Activated CD4-positive, alpha-beta T cell treated with anti-CD3 and anti-CD28 coated beads for 48 hours (primary cell): Measurements from ENCODE around the gene PARP16.

Experiments used
- DNase-seq: peaks from one replicate; pipeline ENCODE4 v3.0.0-alpha.2; 2020

PARP16 gene, protein sequence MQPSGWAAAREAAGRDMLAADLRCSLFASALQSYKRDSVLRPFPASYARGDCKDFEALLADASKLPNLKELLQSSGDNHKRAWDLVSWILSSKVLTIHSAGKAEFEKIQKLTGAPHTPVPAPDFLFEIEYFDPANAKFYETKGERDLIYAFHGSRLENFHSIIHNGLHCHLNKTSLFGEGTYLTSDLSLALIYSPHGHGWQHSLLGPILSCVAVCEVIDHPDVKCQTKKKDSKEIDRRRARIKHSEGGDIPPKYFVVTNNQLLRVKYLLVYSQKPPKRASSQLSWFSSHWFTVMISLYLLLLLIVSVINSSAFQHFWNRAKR

DNA sequence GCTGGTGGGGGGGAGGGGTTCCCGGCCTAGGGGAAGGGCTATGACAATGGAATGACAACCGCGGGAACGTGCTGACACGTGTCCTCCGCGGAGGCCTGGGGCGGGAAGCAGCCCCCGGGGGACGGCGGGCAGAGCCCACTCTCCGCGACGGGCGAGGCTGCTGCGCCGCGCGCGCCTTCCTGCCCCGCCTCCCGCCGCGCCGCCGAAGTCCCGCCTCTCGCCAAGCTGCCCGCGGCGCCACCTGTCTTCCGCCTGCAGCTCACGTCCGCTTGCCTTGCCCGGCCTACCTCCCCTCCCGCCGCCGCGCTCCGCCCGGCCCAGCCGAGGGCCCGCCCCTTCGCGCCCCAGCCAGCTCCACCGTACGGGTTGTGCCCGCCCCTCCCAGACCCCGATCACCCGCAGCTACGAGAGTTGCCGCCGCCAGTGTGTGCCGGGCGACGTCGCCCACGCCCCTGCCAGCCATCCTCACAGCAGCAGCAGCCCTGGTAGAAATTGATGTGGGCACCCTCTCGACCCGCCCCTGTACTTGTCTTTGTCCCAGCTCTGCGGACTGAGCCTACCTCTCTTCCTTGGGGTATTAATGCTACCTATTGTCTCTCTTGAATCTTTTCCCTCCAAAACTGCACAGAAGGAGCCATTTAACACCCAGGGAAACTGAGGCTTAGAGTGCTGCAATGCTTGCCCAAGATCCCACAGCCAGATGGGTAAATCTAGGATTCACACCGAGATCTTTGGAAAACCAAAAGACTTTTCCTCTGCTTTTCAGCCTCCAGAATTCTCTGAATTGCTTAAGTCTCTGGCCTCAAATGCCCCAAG lies at the start of gene PARP16:
TSS of gene PARP16 (minus strand) at position 180 of the 816 bp plus-strand sequence. CDS start 457 bp downstream, outside the sequence.
- DNase-seq, result peak; percentile 94

DNA sequence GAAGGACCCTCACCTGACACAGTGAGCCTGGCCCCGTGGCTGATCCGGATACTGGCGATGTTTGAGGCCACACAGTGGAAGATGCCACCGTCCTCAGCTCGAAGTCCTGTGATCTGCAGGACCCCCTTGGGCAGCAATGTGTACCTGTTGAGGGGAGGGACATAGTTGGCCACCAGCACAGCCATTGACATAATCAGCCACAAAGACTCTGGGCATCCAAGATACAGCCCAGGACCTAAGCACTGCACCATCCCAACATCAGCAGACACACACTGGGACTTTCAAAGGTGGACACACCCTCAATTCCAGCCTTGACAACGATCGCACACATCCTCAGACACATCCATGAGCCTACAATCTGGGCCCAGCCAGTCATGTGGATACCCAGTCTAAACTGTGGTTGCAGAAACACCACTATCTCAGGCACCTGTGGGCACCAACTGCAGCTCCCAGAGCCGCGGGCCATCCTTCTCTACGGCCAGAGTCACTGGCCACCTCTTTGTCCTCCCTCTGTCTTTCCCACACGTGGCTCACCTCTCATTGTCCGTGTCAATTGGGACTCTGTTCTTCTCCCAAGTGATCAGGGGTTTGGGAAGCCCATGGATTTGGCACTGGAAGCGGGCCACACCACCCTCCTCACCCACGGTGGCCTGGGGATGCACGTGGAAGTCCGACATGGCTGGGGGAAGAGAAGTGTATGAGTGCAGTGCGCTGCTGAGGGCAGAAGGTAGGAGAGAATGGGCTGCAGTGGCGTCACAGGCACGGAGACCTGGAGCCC lies 48.8 kb upstream of the PARP16 start:
- DNase-seq, result no peak

DNA sequence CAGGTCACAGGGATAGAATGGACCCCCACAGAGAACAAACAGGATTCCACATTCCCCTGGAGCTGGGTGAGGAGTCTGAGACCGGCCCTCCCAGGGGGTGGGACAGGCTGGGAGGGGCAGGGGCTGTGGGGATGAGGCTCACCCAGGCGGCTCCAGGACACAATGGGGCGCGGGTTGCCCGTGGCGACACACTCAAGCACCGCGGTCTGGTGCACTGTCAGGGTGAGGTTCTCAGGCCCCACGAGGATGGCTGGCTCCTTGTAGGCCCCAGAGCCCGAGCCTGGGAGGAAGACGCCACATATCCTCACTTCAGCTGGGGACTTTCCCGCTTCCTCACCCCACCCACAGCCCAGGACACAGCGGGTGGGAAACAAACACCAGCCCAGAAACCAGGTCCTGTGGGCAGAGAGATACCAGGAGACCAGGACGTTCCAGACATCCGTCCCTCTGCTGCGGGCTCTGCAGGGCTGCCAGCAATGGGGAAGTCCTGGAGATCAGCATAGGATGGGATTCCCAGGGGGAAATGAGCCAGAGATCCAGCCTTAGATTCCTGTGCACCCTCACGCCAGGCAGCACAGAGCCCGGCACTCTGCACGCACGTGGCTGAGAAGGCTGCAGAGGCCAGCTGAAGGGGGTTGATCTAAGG lies 48.0 kb upstream of the PARP16 start:
- no peak for DNase-seq

DNA sequence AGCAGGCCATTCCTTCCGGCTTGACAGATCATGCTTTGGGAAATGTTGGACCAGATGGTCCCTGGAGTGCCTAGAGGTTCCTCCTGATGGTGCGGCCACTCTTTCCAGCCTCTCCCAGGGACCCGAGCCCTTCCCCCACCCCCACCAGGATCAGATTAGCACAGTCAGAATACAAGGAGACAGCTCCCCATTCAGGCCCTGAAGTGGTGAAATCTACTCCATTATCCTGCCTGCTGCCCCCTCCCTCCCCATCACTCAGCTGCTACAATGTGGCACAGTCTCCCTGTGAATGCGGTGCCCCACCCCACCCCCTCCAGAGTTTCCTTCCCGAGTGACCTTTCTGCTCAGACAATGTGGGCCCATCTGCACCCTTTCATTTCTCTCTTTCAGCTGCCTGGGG lies 47.2 kb upstream of the PARP16 start:
- no peak for DNase-seq

DNA sequence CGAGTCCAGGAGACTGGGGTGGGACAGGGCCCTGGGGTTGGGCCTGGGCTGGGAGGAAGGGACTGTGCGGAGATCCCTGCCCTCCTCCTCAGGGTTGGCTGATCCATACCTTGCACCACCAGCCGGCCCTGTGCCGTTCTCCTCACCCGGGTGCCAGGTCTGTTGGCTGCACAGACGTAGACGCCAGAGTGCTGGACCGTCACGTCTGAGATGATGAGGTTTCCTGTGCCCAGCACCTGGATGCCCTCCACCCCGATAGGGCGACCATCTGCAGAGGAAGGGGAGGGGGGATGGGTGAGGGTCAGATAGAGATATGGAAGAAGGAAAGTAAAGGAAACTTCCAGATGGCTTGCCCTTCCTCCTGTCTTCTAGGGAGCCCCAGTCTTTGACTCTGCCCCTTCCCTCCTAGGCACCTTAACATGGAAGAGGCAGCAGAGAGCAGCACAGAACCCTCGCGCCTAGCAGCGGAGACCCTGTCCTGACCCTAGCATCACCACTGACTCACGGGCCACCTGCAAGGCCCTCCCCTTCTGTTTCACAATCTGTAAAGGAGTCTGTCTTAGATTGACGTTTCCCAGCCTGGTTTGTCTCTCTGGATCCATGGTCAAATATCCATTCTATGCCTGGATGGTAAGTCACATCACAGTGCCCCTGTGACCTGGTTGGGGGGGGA lies 46.6 kb upstream of the PARP16 start:
- DNase-seq, result no peak

DNA sequence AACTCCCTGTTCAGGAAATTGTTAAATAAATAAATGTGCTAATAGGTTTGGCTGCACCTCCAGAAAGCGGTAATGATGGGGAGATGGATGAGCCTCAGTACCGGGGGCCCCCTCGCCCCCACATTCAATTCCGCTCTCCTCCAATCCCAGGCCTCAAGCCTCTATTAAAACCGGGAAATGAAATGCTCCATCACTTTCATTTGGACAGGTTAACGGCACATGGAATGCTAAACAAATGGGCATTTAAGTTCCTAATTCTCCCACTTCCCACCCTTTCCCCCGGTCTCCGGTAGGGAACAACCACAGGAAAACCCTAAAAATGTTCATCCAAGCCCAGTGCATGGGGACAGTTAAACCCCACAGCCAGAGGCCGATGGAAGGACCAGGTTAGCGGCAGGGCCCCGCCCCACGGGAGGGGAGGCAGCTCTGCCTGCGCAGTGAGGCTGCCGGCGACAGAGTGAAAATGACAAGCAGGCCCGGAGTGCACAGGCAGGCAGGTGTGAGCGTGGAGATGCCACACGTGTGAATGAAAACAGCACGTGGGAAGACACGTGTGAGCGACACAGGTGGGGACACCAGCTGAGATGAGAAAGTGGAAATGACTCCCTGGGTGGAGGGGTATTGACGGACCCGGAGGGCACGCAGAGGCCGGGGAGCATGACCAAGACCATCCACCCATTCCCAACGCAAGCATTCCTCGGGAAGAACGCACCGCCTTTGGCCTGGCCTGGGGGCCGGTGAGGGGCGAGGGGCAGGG lies 45.9 kb upstream of the PARP16 start:
- no peak for DNase-seq

DNA sequence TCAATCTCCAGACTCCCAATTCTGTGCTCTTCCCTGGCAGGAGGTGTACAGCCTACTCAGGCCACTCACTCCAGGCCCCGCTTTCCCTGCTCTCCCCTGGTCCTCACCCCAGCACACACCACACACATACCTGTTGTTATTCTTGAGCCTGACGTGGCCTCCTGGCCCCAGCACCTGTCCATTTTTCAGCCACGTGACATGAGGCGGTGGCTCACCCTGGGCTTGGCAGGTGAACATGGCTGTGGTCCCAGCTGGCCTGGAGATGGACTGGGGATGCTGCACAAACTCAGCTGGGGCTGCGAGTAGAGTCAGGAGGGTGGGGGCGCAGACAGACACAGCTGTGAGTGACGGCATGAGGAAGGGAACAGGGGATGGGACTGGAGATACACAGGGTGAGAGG lies 45.1 kb upstream of the PARP16 start:
- DNase-seq, result no peak

DNA sequence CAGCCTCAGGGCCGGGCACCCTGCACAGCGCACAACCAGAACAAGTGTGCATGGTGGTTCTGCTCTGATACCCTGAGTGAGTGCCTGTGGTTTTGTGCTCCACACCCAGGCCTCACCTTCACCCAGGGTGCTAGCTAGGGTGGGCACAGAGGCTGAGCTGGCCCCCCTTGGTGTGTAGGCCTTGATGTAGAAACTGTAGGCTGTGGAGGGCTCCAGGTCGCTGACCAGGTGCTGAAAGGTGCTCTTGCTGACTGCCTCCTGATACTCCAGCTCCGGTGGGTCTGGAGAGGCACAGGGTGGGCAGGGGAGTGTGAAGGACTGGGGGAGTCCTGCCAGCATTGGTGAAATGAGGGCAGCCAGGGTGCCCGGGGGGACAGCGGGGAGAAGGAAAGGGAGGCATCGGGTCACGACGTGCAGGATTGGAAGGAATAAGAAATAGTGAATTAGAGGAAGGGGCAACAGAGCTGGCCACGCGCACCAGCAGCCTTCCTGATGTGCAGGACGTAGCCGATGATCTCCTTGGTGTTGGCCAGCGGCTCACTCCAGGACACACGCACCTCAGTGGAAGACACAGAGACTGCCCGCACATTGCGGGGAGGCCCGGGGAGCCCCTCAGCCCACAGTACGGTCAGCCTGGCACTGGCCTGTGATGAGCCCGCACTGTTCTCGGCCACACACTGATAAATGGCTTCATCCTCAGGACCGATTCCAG lies 44.4 kb upstream of the PARP16 start:
- DNase-seq, result no peak

DNA sequence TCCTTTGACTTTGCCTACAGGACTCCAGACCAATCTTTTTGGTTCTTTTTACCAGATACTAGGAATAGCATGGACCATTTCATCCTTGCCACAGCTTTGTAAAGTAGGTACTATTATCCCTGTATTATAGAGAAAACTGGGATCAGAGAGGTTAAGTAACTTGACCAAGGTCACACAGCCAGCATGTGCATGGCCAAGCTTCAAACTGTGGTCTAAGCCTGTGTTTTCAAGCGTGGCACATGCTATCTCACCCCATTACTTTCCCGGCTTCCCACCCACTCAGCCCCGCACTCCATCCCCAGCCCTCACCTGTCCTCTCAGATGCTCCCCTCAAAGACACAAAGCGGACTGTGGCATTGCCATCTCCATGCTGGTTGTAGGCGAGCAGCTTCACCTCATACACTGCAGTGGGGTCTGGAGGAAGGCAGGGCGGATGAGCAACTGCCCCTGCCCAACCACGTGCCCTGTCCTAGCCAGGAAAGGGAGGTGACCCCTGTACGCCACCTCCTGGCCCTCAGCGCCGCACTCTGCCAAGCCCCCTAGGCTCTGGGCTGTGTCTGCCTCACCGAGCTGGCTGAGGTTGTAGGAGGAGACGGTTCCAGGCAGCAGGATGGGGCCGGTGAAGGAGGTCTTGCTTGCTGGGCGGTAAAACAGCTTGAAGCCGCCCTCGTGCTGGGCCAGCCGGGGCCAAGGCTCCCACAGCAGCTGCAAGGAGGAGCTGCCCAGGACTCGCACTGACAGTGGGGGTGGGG lies 43.5 kb upstream of the PARP16 start:
- DNase-seq, result no peak

DNA sequence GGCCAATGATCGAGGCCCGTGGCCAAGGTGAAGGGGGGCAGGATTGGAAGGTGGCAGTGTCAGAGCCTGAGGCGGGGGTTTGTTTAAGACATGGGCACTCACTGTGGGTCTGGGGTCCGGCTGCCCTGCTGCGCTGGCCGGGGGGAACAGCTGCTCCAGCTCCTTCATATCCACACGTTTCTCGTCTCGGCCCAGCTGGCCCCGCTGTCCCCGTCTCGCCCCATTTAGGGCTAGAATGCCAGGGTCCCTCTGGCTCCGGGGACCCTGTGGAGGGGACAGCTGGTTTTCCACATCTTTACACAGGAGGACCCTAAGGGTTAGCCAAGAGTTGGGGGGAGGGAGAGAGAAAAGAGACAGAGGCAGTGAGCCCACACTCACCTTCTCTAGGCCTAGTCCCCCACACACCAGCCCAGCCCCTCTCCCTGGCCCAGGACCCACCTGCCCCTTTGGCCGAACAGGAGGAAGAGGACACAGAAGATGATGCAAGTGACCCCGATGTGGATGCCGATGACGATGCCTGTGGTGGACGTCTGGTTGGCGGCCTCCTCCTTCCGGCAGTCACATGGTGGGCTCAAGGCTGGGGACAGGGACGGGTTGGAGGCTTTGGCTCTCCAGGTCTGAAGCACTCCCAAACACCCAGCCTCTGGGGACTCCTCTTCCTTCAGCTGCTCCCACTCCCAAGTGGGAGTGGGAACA lies 42.8 kb upstream of the PARP16 start:
- DNase-seq, result no peak

DNA sequence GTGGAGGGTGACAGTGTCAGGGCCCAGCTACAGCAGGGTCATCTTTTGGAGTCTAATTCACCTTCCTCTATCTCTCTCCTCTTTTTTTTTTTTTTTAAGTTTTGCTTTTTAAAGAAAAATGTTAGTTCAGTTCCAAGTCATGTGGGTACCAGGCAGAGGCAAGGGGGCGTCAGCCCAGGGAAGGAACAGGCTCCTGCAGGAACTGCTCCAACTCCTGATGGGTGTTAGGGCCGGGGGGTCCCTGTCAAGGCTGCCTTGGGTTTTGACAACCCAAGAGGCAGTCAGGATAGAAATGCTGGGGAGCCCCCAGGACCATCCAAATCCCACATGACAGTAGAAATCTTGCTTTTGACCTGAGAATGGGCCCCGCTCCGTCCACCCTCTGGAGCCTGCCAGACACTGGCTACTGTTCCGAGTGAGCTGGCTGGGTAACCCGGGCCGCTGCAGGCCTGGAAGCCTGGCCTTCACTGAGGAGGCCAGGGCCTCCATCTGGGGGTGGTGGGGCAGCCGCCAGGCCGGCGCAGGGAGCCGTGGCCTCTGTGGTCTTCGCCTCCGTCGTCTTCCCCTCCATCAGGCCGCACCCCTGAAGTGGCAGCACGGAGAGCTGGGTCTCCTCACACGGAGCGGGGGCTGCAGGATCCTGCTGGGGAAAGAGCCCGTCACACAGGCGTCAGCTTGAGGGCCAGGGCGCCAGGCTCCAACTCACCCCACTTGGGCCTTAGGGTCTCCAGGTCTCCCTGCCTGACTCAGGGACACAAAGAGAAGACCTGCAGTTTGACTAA lies 42.0 kb upstream of the PARP16 start:
- no peak for DNase-seq

DNA sequence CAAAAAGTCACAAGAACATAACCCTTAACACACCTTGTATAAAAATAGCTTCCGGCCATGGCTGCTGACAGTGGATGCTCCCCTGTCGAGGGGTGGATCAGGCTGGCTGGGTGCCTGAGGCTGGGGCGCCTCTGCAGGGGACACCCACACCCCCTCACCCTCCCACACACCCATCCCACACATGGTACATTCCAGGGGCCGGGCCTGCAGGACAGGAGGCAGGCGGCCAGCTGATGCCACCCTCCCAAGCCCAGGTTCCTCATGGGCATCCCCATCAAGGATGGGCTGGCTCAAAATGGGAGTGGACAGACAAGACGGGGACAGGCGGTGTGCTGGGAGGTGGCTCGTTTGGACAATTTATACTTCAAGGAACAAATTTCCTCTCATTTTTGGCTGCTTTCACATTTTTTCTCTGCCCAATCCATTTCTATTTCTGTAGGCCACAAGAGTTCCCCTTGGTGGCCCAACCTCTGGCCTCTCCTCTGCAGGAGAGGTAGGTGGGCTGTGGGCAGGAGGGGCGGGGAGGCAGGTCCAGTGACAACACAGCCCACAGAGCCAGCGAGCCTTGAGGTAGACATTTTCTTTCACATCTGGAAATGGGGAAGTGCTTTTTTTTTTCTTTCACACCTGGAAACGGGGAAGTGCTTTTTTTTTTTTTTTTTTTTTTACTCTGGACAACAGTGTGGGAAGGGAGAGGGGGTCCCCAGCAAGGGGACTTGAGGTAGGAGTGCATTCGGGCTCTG lies 41.1 kb upstream of the PARP16 start:
- no peak for DNase-seq

DNA sequence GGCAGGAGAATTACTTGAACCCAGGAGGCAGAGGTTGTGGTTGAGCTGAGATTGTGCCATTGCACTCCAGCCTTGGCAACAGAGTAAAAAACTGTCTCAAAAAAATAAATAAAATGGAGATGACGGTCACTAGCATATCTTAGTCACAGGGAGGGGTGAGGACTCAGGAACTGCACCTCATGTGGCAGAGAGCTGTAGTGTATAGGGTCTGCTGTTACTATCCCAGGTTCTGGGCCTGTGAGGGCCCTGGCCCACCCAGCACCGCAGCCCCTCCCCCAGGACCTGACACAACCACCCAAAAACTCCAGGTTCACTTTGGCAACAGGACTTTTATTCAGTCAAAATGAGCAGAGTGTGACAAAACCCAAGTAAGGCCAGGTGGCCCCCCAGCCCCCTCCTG lies 40.1 kb upstream of the PARP16 start:
- no peak for DNase-seq

DNA sequence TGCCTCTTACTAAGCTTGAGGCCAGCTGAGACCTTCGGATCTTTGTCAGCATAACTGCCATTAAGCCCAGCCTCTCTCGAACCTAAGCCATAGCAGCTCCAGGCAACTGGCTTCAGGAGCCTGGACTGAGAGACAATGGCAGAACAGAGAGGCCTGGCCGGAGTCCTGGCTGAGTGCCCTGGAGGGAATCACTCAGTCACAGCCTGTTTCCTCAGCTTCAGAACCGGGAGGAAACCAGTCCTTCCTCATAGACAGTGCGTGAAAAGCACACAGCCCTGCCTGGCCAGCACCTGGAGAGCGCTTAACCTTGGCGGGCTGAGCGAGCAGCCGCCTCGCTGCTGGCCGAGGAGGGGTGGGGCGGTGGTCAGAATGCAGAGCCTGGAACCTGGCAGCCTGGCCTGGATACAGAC lies 39.4 kb upstream of the PARP16 start:
- no peak for DNase-seq

DNA sequence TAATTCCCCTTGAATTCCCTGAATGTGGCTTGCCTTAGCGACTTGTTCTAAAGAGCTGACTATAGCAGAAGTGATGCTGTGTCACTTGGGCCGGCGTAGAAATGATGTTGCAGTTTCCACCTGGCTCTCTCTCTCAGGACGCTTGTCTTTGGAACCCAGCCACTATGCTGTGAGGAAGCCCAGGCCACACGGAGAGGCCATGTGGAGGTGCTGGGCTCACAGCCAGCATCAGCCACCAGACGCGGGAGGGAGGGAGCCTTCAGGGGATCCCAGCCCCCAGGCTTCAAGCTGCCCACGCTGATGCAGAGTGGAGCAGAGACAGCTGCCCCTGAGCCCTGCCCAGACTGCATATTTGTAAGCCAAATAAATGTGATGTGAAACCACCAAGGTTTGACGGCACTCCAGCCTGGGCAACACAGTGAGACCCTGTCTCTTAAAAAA lies 36.4 kb upstream of the PARP16 start:
- DNase-seq, result no peak

DNA sequence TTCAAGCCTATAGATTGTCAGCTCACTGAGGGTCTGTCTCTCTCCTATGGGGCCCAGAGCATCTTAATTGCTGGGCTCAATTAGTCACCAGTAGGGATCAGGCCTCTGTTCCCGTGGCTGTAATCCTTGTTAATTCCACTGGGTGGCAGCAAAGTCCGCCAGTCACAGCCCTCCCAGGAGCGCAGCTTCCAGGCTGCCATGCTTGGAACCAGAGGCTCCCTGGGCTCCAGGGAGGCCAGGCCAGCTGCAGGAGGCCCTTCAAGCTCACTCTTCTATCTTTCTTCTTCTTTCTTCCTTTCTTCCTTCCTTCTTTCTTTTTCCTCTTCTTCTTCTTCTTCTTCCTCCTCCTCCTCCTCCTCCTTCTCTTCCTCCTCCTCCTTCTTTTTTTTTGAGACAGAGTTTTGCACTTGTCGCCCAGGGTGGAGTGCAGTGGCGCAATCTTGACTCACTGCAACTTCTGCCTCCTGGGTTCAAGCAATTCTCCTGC lies 32.2 kb upstream of the PARP16 start:
- peak; percentile 85 for DNase-seq

DNA sequence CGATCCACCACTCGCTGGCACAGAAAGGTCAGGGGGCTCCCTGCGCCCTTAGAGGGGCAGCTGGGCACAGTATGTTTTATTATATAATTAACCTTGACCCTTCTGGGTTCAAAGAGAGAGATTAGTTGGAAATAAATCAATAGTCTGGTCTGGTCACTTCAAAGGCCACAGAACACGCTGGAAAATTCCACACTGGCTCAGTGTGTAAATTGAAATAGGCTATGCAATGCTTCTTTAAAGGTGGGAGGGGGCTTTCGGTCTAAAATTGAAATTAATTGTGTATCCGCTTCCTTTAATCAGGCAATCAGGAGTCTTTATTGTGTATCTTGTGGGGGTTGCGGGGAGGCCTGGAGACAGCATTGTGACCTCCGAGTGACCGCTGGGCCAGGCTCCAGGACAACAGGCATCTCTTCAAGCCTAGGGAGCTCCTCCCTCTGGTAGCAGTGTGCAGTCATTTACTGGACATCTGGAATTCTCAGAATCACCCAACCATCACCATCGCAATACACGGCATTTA lies 25.8 kb upstream of the PARP16 start:
- no peak for DNase-seq

DNA sequence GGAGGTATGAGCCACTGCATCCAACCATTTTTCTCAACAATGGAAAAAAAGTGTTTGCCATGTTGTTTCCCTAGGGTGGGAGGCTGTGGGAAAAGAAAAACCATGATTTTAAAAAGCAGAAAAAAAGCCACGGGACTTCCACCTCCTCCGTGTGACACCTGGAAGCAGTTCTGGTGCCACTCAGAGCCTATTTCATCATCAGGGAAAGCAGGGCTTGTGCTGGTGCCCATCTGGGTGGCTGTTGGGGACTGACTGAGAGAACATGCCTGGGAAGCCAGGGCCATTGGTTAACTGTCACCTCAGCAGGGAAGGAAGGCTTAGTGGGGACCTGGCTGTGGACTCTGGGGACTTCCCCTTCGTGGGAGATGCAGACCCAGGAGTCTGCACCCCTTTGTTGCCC lies 25.1 kb upstream of the PARP16 start:
- no peak for DNase-seq
